GM19438 (cell line): ENCODE measurements around the gene STARD9.
"Not testable (repeated sequence)": the region's sequence is repeated elsewhere in the genome, so short reads cannot be mapped to it uniquely, and the experiment has no call there.

Source experiments
- ATAC-seq: cut with Tn5 transposase; IDR thresholded peaks from one replicate; pipeline ENCODE4 v1.9.1; 2021; ENCODE audit warnings: low read depth; ENCODE audit not compliant: unreplicated experiment

STARD9 gene

GRCh38 chr15:42744195-42744594 is 168.8 kb downstream of the STARD9 start:
- no peak for ATAC-seq

- no peak for ATAC-seq
These were observed 173.9 kb downstream of the STARD9 start for GRCh38 chr15:42749266-42749665.

GRCh38 chr15:42750306-42750705 is 174.9 kb downstream of the STARD9 start:
- ATAC-seq: no peak

DNA sequence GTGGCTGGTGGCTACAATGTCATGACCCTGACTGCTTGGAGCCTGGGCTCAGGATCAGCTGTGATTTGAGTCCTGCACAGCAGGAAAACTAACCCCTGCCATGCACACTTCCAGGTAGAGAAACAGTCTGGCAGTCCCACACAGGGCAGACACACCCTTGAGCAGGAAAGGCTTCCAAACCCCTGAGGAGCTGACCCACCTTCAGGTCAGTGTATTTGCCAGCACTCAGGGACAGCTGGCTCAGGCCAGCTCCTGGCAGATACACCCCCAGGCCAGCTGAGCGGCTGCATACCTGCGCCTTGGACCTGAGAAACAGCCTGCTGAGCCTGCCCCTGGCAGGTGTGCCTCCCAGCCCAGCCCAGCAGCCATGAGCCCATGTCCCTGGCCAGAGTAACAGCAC is 183.7 kb downstream of the STARD9 start:
- ATAC-seq: no peak

DNA sequence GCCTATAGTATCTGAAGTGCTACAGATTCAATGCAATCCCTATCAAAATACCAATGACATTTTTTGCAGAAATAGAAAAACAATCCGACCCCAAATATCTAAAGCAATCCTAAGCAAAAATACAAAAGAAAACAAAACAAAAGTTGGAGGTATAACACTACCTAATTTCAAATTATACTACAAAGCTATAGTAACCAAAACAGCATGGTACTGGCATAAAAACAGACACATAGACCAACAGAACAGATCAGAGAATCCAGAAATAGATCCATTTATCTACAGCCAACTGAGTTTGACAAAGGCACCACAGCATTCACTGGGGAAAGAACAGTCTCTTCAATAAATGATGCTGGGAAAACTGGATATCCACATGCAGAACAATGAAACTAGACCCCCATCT is 185.4 kb downstream of the STARD9 start:
- ATAC-seq: no peak

DNA sequence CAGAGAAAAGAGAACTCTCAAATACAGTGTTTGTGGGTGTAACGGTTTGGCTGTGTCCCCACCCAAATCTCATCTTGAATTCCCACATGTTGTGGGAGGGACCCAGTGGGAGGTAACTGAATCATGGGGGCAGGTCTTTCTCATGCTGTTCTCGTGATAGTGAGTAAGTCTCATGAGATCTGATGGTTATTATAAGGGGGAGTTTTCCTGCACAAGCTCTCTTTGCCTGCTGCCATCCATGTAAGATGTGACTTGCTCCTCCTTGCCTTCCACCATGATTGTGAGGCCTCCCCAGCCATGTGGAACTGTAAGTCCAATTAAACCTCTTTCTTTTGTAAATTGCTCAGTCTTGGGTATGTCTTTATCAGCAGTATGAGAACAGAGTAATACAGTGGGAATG is 186.4 kb downstream of the STARD9 start:
- not testable (repeated sequence) for ATAC-seq

- ATAC-seq: not testable (repeated sequence)
These were observed 188.8 kb downstream of the STARD9 start for GRCh38 chr15:42764154-42764731.

DNA sequence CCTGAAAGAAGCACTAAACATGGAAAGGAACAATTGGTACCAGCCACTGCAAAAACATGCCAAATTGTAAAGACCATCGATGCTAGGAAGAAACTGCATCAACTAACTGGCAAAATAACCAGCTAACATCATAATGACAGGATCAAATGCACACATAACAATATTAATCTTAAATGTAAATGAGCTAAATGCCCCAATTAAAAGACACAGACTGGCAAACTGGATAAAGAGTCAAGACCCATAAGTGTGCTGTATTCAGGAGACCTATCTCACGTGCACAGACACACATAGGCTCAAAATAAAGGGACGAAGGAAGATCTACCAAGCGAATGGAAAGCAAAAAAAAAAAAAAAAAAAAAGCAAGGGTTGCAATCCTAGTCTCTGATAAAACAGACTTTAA is 190.7 kb downstream of the STARD9 start:
- not testable (repeated sequence) for ATAC-seq
